ENCODE results near the gene BTBD19. TPM values are rescaled to one million over a fixed set of nuclear protein-coding genes. Genes with fewer than 3 reads are reported as not detected.

The BTBD19 gene
- total RNA-seq, 1 donor from 2014 or later: 30.6 TPM

GRCh38 chr1:44785501-44786137 is 22.7 kb upstream of the BTBD19 start:
- H3K4me2 ChIP-seq (ENCODE audit: low read length): peak overlapping the region; percentile 90
- Mint-ChIP-seq H3K36me3 (ENCODE audit: low read depth, unreplicated experiment) (peaks cover 6% of the 10 kb centered on the region), H3K27ac (ENCODE audit: unreplicated experiment) (peak overlapping the region; percentile 20), H3K4me1 (ENCODE audit: low read depth, unreplicated experiment) (no peaks in the 10 kb centered on the region), H3K9me3 (ENCODE audit: unreplicated experiment) (no peaks in the 10 kb centered on the region), H3K27me3 (ENCODE audit: low read depth, unreplicated experiment) (peaks cover 12% of the 10 kb centered on the region), H3K4me3 (ENCODE audit: unreplicated experiment) (peak overlapping the region; percentile 62)
- H4K20me1 ChIP-seq (ENCODE audit: insufficient read depth, low read length): peaks cover 7% of the 10 kb centered on the region
- TF ChIP-seq EZH2 (IDR thresholded peaks at IDR 0.05; ENCODE audit: insufficient read depth, low read length): no peak
- TF ChIP-seq CTCF (IDR thresholded peaks at IDR 0.05; ENCODE audit: insufficient read depth, low read depth, low read length): no peak
- H3K27me3 ChIP-seq (ENCODE audit: insufficient read depth, low read length): no peaks in the 10 kb centered on the region
- FAIRE-seq: no peak
- no peak for DNase-seq (ENCODE audit: low read depth)
- no peaks in the 10 kb centered on the region for H3K9me3 ChIP-seq (ENCODE audit: insufficient read depth, low read depth, low read length)
- H3K36me3 ChIP-seq (ENCODE audit: insufficient read depth, low read length): no peaks in the 10 kb centered on the region
- no peaks in the 10 kb centered on the region for H3K79me2 ChIP-seq (ENCODE audit: insufficient read depth, low read length)
- peak overlapping the region; percentile 25 for H3K4me3 ChIP-seq (ENCODE audit: insufficient read depth, low read depth, low read length)
- peak overlapping the region; percentile 87 for H2AFZ ChIP-seq (ENCODE audit: low read depth, low read length)
- H3K27ac ChIP-seq (ENCODE audit: low read depth, low read length): no peak overlapping the region
- peaks cover 25% of the 10 kb centered on the region for H3K4me1 ChIP-seq (ENCODE audit: insufficient read depth, low read length)
- peak overlapping the region; percentile 51 for H3K9ac ChIP-seq (ENCODE audit: low read length)

- TF ChIP-seq EZH2 (IDR thresholded peaks at IDR 0.05; ENCODE audit: insufficient read depth, low read length): no peak
- peak; percentile 86 for TF ChIP-seq CTCF (IDR thresholded peaks at IDR 0.05; ENCODE audit: insufficient read depth, low read depth, low read length)
- FAIRE-seq (no peak), DNase-seq (ENCODE audit: low read depth) (peak; percentile 60)
- peak overlapping the region; percentile 90 for H3K4me2 ChIP-seq (ENCODE audit: low read length)
- no peaks in the 10 kb centered on the region for H3K27me3 ChIP-seq (ENCODE audit: insufficient read depth, low read length)
- H3K4me1 ChIP-seq (ENCODE audit: insufficient read depth, low read length): peaks cover 25% of the 10 kb centered on the region
- peak overlapping the region; percentile 51 for H3K9ac ChIP-seq (ENCODE audit: low read length)
- H3K4me1 Mint-ChIP-seq (ENCODE audit: low read depth, unreplicated experiment): no peaks in the 10 kb centered on the region
- peak overlapping the region; percentile 62 for H3K4me3 Mint-ChIP-seq (ENCODE audit: unreplicated experiment)
- H3K9me3 Mint-ChIP-seq (ENCODE audit: unreplicated experiment): no peaks in the 10 kb centered on the region
- H3K27ac Mint-ChIP-seq (ENCODE audit: unreplicated experiment): peak overlapping the region; percentile 20
- peak overlapping the region; percentile 87 for H2AFZ ChIP-seq (ENCODE audit: low read depth, low read length)
- no peak overlapping the region for H3K27ac ChIP-seq (ENCODE audit: low read depth, low read length)
- H3K27me3 Mint-ChIP-seq (ENCODE audit: low read depth, unreplicated experiment): peaks cover 12% of the 10 kb centered on the region
- no peaks in the 10 kb centered on the region for H3K9me3 ChIP-seq (ENCODE audit: insufficient read depth, low read depth, low read length)
- H3K4me3 ChIP-seq (ENCODE audit: insufficient read depth, low read depth, low read length): peak overlapping the region; percentile 25
- H3K79me2 ChIP-seq (ENCODE audit: insufficient read depth, low read length): no peaks in the 10 kb centered on the region
- H3K36me3 Mint-ChIP-seq (ENCODE audit: low read depth, unreplicated experiment): peaks cover 6% of the 10 kb centered on the region
- H4K20me1 ChIP-seq (ENCODE audit: insufficient read depth, low read length): peaks cover under 1% of the 10 kb centered on the region
- H3K36me3 ChIP-seq (ENCODE audit: insufficient read depth, low read length): no peaks in the 10 kb centered on the region
Observed at GRCh38 chr1:44786138-44786840, 22.0 kb upstream of the BTBD19 start.
